Measurements from ENCODE around the gene FEN1. TPM values are rescaled to one million over a fixed set of nuclear protein-coding genes. Genes with fewer than 3 reads are reported as not detected.

The FEN1 gene
- total RNA-seq, 1 experiment from 2014 or later: 148 TPM

GRCh38 chr11:61817471-61818202 is 24.9 kb downstream of the FEN1 start:
- no peak for DNase-seq (ENCODE audit: low read depth)

- DNase-seq (ENCODE audit: low read depth): no peak
These were observed 27.5 kb downstream of the FEN1 start for GRCh38 chr11:61820174-61820573.

GRCh38 chr11:61826930-61827570 is 34.3 kb downstream of the FEN1 start:
- no peak for DNase-seq (ENCODE audit: low read depth)

- DNase-seq (ENCODE audit: low read depth): peak; percentile 84
These were observed 35.1 kb downstream of the FEN1 start, which contains the start of gene FADS2 for GRCh38 chr11:61827571-61828378. Gene FADS2 (plus strand): TSS chr11:61828300. CDS start chr11:61828391, 91 bp downstream.

GRCh38 chr11:61828379-61828628 is 35.6 kb downstream of the FEN1 start:
- no peak for DNase-seq (ENCODE audit: low read depth)

- peak; percentile 52 for DNase-seq (ENCODE audit: low read depth)
These were observed 36.1 kb downstream of the FEN1 start for GRCh38 chr11:61828629-61829407.

- no peak for DNase-seq (ENCODE audit: low read depth)
These were observed 37.1 kb downstream of the FEN1 start for GRCh38 chr11:61829806-61830205.

GRCh38 chr11:61830237-61831105 is 37.8 kb downstream of the FEN1 start:
- no peak for DNase-seq (ENCODE audit: low read depth)

- DNase-seq (ENCODE audit: low read depth): no peak
These were observed 39.5 kb downstream of the FEN1 start for GRCh38 chr11:61832207-61832606.

GRCh38 chr11:61832754-61833153 is 40.0 kb downstream of the FEN1 start:
- DNase-seq (ENCODE audit: low read depth): no peak

GRCh38 chr11:61833471-61833870 is 40.8 kb downstream of the FEN1 start:
- DNase-seq (ENCODE audit: low read depth): no peak

GRCh38 chr11:61833926-61834277 is 41.2 kb downstream of the FEN1 start:
- no peak for DNase-seq (ENCODE audit: low read depth)

GRCh38 chr11:61834278-61835048 is 41.8 kb downstream of the FEN1 start:
- peak; percentile 57 for DNase-seq (ENCODE audit: low read depth)

- no peak for DNase-seq (ENCODE audit: low read depth)
These were observed 43.5 kb downstream of the FEN1 start for GRCh38 chr11:61836193-61836592.

GRCh38 chr11:61837411-61838005 is 44.8 kb downstream of the FEN1 start:
- no peak for DNase-seq (ENCODE audit: low read depth)

- no peak for DNase-seq (ENCODE audit: low read depth)
These were observed 45.8 kb downstream of the FEN1 start for GRCh38 chr11:61838501-61838900.

GRCh38 chr11:61838921-61839320 is 46.2 kb downstream of the FEN1 start:
- no peak for DNase-seq (ENCODE audit: low read depth)

GRCh38 chr11:61839742-61840141 is 47.0 kb downstream of the FEN1 start:
- DNase-seq (ENCODE audit: low read depth): no peak

GRCh38 chr11:61840371-61840770 is 47.7 kb downstream of the FEN1 start:
- DNase-seq (ENCODE audit: low read depth): no peak

Data from Daoy (cell line).